Stomach (tissue), 4 donors: ENCODE results near the gene RAI1.

Experiments
- EP300 ChIP-seq: sonication (generic); formaldehyde crosslinking; IDR thresholded peaks from one replicate; pipeline ENCODE4 v1.6.1; 2017; ENCODE audit warnings: antibody characterized with exemption
- POLR2A ChIP-seq, 4 donors: fragments of 450-650 bp; IDR thresholded peaks; one replicate each; pipeline ENCODE4 v1.6.1; 2016; ENCODE audit warnings: antibody characterized with exemption in 4 of 4, control low read depth in 2 of 4, mild to moderate bottlenecking in 1 of 4, moderate library complexity in 1 of 4
- POLR2AphosphoS5 ChIP-seq, 3 donors: sonication (generic); formaldehyde crosslinking; IDR thresholded peaks; one replicate each; pipeline ENCODE4 v1.6.1; 2016; ENCODE audit warnings: antibody characterized with exemption in 3 of 3
- TF ChIP-seq, protein P1 (sequence below), 7 experiments: fragments of 450-650 bp in 4 of 7; fragments of 200-600 bp in 3 of 7; sonication (generic) in 3 of 7; IDR thresholded peaks; one replicate each; pipeline ENCODE4 v1.5.1; 2016 to 2019; ENCODE audit warnings: antibody characterized with exemption in 7 of 7, control low read depth in 2 of 7, mild to moderate bottlenecking in 1 of 7

DNA sequence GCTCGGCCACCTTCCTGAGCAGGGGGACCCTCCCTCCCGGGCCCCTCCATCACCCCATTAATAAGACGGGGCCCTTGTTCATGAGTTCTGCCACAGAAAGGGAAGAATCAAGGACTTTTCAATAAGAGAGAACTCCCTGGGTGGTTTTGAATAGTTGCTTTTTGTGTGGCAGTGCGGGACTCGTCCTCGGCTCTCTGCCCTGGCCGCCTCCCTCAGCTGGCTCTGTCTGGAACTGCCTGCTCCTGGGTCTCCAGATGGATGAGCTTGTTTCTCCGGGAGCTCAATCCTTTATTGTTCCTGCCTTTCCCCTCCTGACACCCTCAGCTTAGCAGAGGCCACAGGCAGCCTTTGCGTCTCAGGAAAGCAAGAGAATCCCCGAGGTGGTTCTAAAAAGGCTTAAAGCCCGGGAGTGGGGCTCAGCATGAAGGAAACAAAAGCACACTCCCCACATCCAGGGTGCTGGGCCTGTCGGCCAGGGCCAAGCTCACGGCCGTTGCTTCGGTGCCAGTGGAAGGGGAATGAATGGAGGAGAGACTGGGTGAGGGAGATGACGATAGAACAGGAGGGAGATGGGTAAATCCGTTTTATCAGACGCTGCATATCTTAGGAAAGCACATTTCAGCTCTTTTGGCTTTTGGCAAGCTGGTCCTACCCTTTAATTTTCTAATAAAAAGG, 60.2 kb downstream of the RAI1 start:
- TF ChIP-seq, protein P1, sequence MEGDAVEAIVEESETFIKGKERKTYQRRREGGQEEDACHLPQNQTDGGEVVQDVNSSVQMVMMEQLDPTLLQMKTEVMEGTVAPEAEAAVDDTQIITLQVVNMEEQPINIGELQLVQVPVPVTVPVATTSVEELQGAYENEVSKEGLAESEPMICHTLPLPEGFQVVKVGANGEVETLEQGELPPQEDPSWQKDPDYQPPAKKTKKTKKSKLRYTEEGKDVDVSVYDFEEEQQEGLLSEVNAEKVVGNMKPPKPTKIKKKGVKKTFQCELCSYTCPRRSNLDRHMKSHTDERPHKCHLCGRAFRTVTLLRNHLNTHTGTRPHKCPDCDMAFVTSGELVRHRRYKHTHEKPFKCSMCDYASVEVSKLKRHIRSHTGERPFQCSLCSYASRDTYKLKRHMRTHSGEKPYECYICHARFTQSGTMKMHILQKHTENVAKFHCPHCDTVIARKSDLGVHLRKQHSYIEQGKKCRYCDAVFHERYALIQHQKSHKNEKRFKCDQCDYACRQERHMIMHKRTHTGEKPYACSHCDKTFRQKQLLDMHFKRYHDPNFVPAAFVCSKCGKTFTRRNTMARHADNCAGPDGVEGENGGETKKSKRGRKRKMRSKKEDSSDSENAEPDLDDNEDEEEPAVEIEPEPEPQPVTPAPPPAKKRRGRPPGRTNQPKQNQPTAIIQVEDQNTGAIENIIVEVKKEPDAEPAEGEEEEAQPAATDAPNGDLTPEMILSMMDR (IDR thresholded peaks at IDR 0.05), result peak in 2 of 7 experiments; percentile 10 to 12
- no peak for TF ChIP-seq POLR2A (IDR thresholded peaks at IDR 0.05)
- TF ChIP-seq POLR2AphosphoS5 (IDR thresholded peaks at IDR 0.05), result no peak
- no peak for TF ChIP-seq EP300
